Vagina (tissue), 2 donors: ENCODE results near the gene SVEP1. TPM values are rescaled to one million over a fixed set of nuclear protein-coding genes. Genes with fewer than 3 reads are reported as not detected.

Experiments
- DNase-seq, 2 donors: peaks; one replicate each; pipeline ENCODE4 v3.0.0-alpha.2; 2017; ENCODE audit errors: extremely low spot score in 2 of 2
- H3K27ac ChIP-seq: fragments of 200-600 bp; sonication (generic); one replicate; pipeline ENCODE4 v1.5.1; 2019
- H3K27me3 ChIP-seq: fragments of 200-600 bp; sonication (generic); one replicate; pipeline ENCODE4 v1.5.1; 2019
- H3K36me3 ChIP-seq, 2 donors: fragments of 200-600 bp; sonication (generic); one replicate each; pipeline ENCODE4 v1.5.1; 2017 to 2019
- H3K4me1 ChIP-seq: fragments of 200-600 bp; sonication (generic); one replicate; pipeline ENCODE4 v1.5.1; 2019
- H3K4me3 ChIP-seq, 2 donors: fragments of 200-600 bp; sonication (generic); 1 replicate in 1 of 2; 2 replicates in 1 of 2; pipeline ENCODE4 v1.5.1; 2016 to 2019
- H3K9me3 ChIP-seq: fragments of 200-600 bp; sonication (generic); one replicate; pipeline ENCODE4 v1.5.1; 2019
- CTCF ChIP-seq, 3 experiments: fragments of 450-650 bp in 2 of 3; fragments of 200-600 bp in 1 of 3; sonication (generic) in 1 of 3; IDR thresholded peaks; one replicate each; pipeline ENCODE4 v1.5.1; 2017 to 2019; ENCODE audit warnings: antibody characterized with exemption in 3 of 3, mild to moderate bottlenecking in 2 of 3, moderate library complexity in 2 of 3
- POLR2A ChIP-seq, 2 donors: fragments of 450-650 bp; IDR thresholded peaks; one replicate each; pipeline ENCODE4 v1.6.1; 2017; ENCODE audit warnings: antibody characterized with exemption in 2 of 2, mild to moderate bottlenecking in 2 of 2, moderate library complexity in 2 of 2
- POLR2AphosphoS5 ChIP-seq, 2 donors: sonication (generic); formaldehyde crosslinking; IDR thresholded peaks; one replicate each; pipeline ENCODE4 v1.9.0; 2017; ENCODE audit warnings: antibody characterized with exemption in 2 of 2, mild to moderate bottlenecking in 2 of 2, low read depth in 1 of 2; ENCODE audit not compliant: insufficient read depth in 1 of 2
- intact Hi-C: fragments of 100-400 bp; cut with DNase I; formaldehyde crosslinking; loops from one replicate; pipeline ENCODE4 v1.15.1; 2023
- total RNA-seq: library from RNA; depleted of rRNA; stranded (reverse); fragments of >200 nt; gene quantifications from one replicate; pipeline ENCODE4 v1.2.3, GENCODE V29; 2016

Gene SVEP1
- total RNA-seq, 1 donor from 2014 or later = 84.5 TPM

- DNase-seq = no peak
- intact Hi-C loops = no loop called here
- TF ChIP-seq POLR2A (IDR thresholded peaks at IDR 0.05) = no peak
- TF ChIP-seq CTCF (IDR thresholded peaks at IDR 0.05) = no peak
- TF ChIP-seq POLR2AphosphoS5 (IDR thresholded peaks at IDR 0.05; ENCODE audit: insufficient read depth in 1 of 2, low read depth in 1 of 2) = no peak
- H3K36me3 ChIP-seq = no peaks in the 10 kb centered on the region
- H3K27ac ChIP-seq = no peak overlapping the region
- no peaks in the 10 kb centered on the region for H3K9me3 ChIP-seq
- H3K27me3 ChIP-seq = no peaks in the 10 kb centered on the region
- H3K4me1 ChIP-seq = no peaks in the 10 kb centered on the region
- no peak overlapping the region for H3K4me3 ChIP-seq
Measured at GRCh38 chr9:110391826-110392485, 187.6 kb downstream of the SVEP1 start.

GRCh38 chr9:110389148-110389750 lies 190.3 kb downstream of the SVEP1 start:
- Histone ChIP-seq H3K36me3 (peaks cover 0 to 6% of the 10 kb centered on the region in 2 donors), H3K9me3 (no peaks in the 10 kb centered on the region), H3K4me3 (no peak overlapping the region), H3K4me1 (no peaks in the 10 kb centered on the region), H3K27me3 (no peaks in the 10 kb centered on the region), H3K27ac (no peak overlapping the region)
- DNase-seq = no peak
- intact Hi-C loops = no loop called here
- TF ChIP-seq CTCF (IDR thresholded peaks at IDR 0.05) (no peak), POLR2A (IDR thresholded peaks at IDR 0.05) (no peak)

- intact Hi-C loops = no loop called here
- H3K36me3 ChIP-seq = peaks cover 0 to 6% of the 10 kb centered on the region in 2 donors
- TF ChIP-seq CTCF (IDR thresholded peaks at IDR 0.05) (no peak), POLR2AphosphoS5 (IDR thresholded peaks at IDR 0.05; ENCODE audit: insufficient read depth in 1 of 2, low read depth in 1 of 2) (no peak), POLR2A (IDR thresholded peaks at IDR 0.05) (no peak)
Measured at GRCh38 chr9:110383491-110383890, 196.1 kb downstream of the SVEP1 start.

GRCh38 chr9:110382731-110383130 lies 196.8 kb downstream of the SVEP1 start:
- Histone ChIP-seq H3K4me3 (no peak overlapping the region), H3K9me3 (no peaks in the 10 kb centered on the region), H3K36me3 (peaks cover 0 to 6% of the 10 kb centered on the region in 2 donors), H3K27ac (no peak overlapping the region), H3K4me1 (no peaks in the 10 kb centered on the region), H3K27me3 (no peaks in the 10 kb centered on the region)
- TF ChIP-seq POLR2AphosphoS5 (IDR thresholded peaks at IDR 0.05; ENCODE audit: insufficient read depth in 1 of 2, low read depth in 1 of 2) = no peak
- no peak for TF ChIP-seq POLR2A (IDR thresholded peaks at IDR 0.05)
- TF ChIP-seq CTCF (IDR thresholded peaks at IDR 0.05) = no peak
- DNase-seq = no peak
- intact Hi-C loops = no loop called here

More at GRCh38 chr9:110383491-110383890, 196.1 kb downstream of the SVEP1 start:
- Histone ChIP-seq H3K27ac (no peak overlapping the region), H3K4me3 (no peak overlapping the region), H3K9me3 (no peaks in the 10 kb centered on the region), H3K27me3 (no peaks in the 10 kb centered on the region), H3K4me1 (no peaks in the 10 kb centered on the region)
- no peak for DNase-seq

- Histone ChIP-seq H3K36me3 (peaks cover 0 to 6% of the 10 kb centered on the region in 2 donors), H3K4me3 (no peak overlapping the region), H3K27me3 (no peaks in the 10 kb centered on the region), H3K27ac (no peak overlapping the region), H3K9me3 (no peaks in the 10 kb centered on the region), H3K4me1 (no peaks in the 10 kb centered on the region)
- TF ChIP-seq POLR2AphosphoS5 (IDR thresholded peaks at IDR 0.05; ENCODE audit: insufficient read depth in 1 of 2, low read depth in 1 of 2) (no peak), CTCF (IDR thresholded peaks at IDR 0.05) (no peak), POLR2A (IDR thresholded peaks at IDR 0.05) (no peak)
- no peak for DNase-seq
- intact Hi-C loops = no loop called here
Measured at GRCh38 chr9:110371411-110372007, 208.0 kb downstream of the SVEP1 start.
